Activated CD8-positive, alpha-beta memory T cell treated with anti-CD3 and anti-CD28 coated beads, Interleukin-2, amount 50 U/mL, for 1 hour (primary cell): Measurements from ENCODE around the gene LMO2.
"Not testable (repeated sequence)": the region's sequence is repeated elsewhere in the genome, so short reads cannot be mapped to it uniquely, and the experiment has no call there.

Source experiments
- DNase-seq: peaks from one replicate; pipeline ENCODE4 v3.0.0-alpha.2; 2020; ENCODE audit errors: extremely low read depth

Gene LMO2

DNA sequence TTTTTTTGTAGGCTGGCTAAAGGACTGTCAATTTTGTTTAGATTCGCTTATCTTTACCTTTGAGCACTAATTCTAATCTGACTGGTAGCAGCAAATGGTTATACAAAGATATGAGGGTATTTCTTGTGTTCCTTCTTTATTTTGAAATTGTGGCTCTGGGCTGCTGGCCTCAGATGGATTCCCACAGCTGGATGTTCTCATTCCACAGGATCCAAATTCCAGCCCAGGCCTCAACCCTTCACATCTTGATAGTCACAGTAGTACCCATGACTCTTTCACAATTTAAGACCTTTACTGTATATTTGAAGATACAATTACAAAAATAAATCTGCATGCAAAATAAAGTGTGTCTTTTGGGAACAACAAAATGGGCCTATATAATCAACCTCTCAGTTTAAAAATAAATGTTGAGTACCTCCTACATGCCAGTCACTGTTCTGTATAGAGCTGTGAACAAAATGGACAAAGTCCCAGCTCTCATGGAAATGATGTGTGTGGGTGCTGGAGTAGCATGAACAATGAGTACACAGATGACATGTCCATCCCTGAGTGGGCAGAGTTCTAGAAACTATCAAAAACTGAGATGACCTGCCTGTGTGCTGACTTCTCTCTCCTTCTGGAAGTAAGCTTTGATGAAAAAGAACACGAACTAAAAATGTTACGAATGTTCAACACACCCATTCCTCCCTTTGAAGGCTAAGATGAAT, 65.9 kb downstream of the LMO2 start:
- DNase-seq: no peak

DNA sequence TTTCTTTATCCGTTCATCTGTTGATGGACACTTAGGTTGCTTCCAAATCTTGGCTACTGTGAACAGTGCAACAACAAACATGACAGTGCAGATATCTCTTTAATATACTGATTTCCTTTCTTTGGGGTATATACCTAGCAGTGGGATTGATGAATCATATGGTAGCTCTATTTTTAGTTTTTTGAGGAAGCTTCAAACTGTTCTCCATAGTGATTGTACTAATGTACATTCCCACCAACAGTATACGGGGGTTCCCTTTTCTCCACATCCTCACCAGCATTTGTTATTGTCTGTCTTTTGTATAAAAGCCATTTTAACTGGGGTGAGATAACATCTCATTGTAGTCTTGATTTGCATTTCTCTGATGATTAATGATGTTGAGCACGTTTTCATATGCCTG, 68.9 kb downstream of the LMO2 start:
- not testable (repeated sequence) for DNase-seq

DNA sequence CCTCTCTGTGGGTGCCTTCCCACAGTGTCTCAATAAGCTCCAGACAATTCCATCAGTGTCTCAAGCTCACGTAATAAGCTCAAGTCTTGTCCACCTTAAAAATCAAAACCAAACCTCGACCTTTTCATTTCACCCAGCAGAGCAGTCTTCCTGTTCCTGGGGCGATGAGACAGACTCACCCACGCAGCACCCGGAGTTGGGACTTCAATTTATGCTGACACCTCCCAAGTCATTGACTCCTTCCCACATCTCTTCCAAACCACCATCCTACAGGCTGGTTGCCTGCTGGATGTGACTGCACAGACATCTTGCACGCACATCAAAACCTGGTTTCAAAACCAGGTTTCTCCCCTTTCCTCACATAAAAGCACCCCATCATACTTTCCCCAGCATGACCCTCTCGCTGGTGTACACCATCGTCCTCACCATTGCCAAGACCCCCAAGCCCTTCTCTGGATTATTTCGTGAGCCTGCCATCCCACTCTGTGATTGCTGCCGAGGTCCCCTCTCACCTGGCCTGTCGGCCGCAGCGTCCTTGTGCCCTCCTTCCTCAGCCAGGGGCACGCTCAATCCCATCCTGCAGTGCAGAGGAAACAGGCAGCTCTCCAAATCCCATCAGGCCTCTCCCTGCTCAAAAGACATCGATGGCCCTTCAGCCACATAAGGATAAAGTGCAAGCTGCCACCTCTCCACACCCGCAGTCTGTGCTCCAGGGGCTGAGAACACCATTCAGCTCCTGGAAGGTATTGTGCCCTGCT, 72.4 kb downstream of the LMO2 start:
- no peak for DNase-seq
